Thoracic aorta (tissue), 2 donors: ENCODE data around the gene C1QTNF4. TPM values are rescaled to one million over a fixed set of nuclear protein-coding genes. Genes with fewer than 3 reads are reported as not detected.
"Not testable (repeated sequence)": the region's sequence is repeated elsewhere in the genome, so short reads cannot be mapped to it uniquely, and the experiment has no call there.

ENCODE experiments used
- ATAC-seq: fragments of 150-250 bp; one replicate; pipeline ENCODE4 v1.8.0; 2017; ENCODE audit warnings: low read depth; ENCODE audit not compliant: insufficient number of reproducible peaks, low FRiP score
- DNase-seq: peaks from one replicate; pipeline ENCODE4 v3.0.0-alpha.2; 2020; ENCODE audit warnings: low spot score
- H3K27ac ChIP-seq, 2 donors: fragments of 200-600 bp; sonication (generic); 1 replicate in 1 of 2; 2 replicates in 1 of 2; pipeline ENCODE4 v1.5.1; 2016; ENCODE audit warnings: mild to moderate bottlenecking in 2 of 2, moderate library complexity in 2 of 2
- H3K27me3 ChIP-seq: fragments of 200-600 bp; sonication (generic); replicated peaks from 2 replicates; pipeline ENCODE4 v1.6.0; 2016; ENCODE audit warnings: mild to moderate bottlenecking; ENCODE audit not compliant: insufficient read depth
- H3K36me3 ChIP-seq: fragments of 200-600 bp; sonication (generic); one replicate; pipeline ENCODE4 v1.5.1; 2016
- H3K4me1 ChIP-seq, 2 donors: fragments of 200-600 bp; sonication (generic); 1 replicate in 1 of 2; 2 replicates in 1 of 2; pipeline versions ENCODE4 v1.5.1 to v1.6.0; 2016; ENCODE audit warnings: low read depth in 2 of 2, mild to moderate bottlenecking in 1 of 2; ENCODE audit not compliant: control insufficient read depth in 1 of 2
- H3K4me3 ChIP-seq: fragments of 200-600 bp; sonication (generic); 2 replicates; pipeline ENCODE4 v1.5.1; 2016; ENCODE audit warnings: mild to moderate bottlenecking
- H3K9me3 ChIP-seq: fragments of 200-600 bp; sonication (generic); 2 replicates; pipeline ENCODE4 v1.5.1; 2016
- CTCF ChIP-seq: fragments of 200-600 bp; sonication (generic); IDR thresholded peaks from one replicate; pipeline ENCODE4 v1.5.1; 2019; ENCODE audit warnings: antibody characterized with exemption
- total RNA-seq, 2 donors: library from RNA; depleted of rRNA; stranded (reverse); fragments of >200 nt; gene quantifications; one replicate each; pipeline versions ENCODE4 v1.1.0 to v1.2.3, GENCODE V29; 2016

C1QTNF4 gene
- total RNA-seq, 2 donors from 2014 or later, result 2.0 to 2.8 TPM

GRCh38 chr11:47569646-47570045 lies 24.6 kb downstream of the C1QTNF4 start:
- no peaks in the 10 kb centered on the region for H3K27me3 ChIP-seq
- no peak for TF ChIP-seq CTCF
- H3K4me3 ChIP-seq, result no peak overlapping the region
- DNase-seq (no peak), ATAC-seq (no peak)
- no peaks in the 10 kb centered on the region for H3K9me3 ChIP-seq
- peaks cover 3 to 20% of the 10 kb centered on the region in 2 donors for H3K4me1 ChIP-seq
- no peak overlapping the region for H3K27ac ChIP-seq
- peaks cover 20% of the 10 kb centered on the region for H3K36me3 ChIP-seq

GRCh38 chr11:47566149-47566698 lies 28.0 kb downstream of the C1QTNF4 start:
- H3K36me3 ChIP-seq, result no peaks in the 10 kb centered on the region
- H3K4me1 ChIP-seq, result peaks cover 3 to 25% of the 10 kb centered on the region in 2 donors
- TF ChIP-seq CTCF, result no peak
- ATAC-seq (no peak), DNase-seq (no peak)
- peak overlapping the region; percentile 98 for H3K4me3 ChIP-seq
- peak overlapping the region; percentile 39 to 67 for H3K27ac ChIP-seq
- H3K9me3 ChIP-seq, result no peaks in the 10 kb centered on the region
- no peaks in the 10 kb centered on the region for H3K27me3 ChIP-seq

GRCh38 chr11:47565340-47566148 lies 28.7 kb downstream of the C1QTNF4 start, which contains the start of gene PTPMT1:
Gene PTPMT1, plus strand, starts transcription at chr11:47565599. Its CDS starts 24 bp downstream, at chr11:47565623.
- Histone ChIP-seq H3K36me3 (no peaks in the 10 kb centered on the region), H3K27me3 (no peaks in the 10 kb centered on the region), H3K4me1 (peaks cover 3 to 25% of the 10 kb centered on the region in 2 donors), H3K27ac (peak within 1 kb of the TSS; percentile 39 to 67), H3K4me3 (peak within 1 kb of the TSS; percentile 98), H3K9me3 (no peaks in the 10 kb centered on the region)
- DNase-seq (no peak), ATAC-seq (peak; percentile 70)
- no peak for TF ChIP-seq CTCF

GRCh38 chr11:47564933-47565339 lies 29.3 kb downstream of the C1QTNF4 start:
- Histone ChIP-seq H3K36me3 (no peaks in the 10 kb centered on the region), H3K27ac (peak overlapping the region; percentile 39 to 67), H3K4me1 (peaks cover 3 to 25% of the 10 kb centered on the region in 2 donors), H3K4me3 (peak overlapping the region; percentile 98), H3K9me3 (no peaks in the 10 kb centered on the region), H3K27me3 (no peaks in the 10 kb centered on the region)
- ATAC-seq (no peak), DNase-seq (no peak)
- no peak for TF ChIP-seq CTCF

- H3K36me3 ChIP-seq, H3K27me3 ChIP-seq, H3K4me3 ChIP-seq, ATAC-seq, H3K9me3 ChIP-seq, DNase-seq, H3K27ac ChIP-seq: not testable (repeated sequence)
- peaks cover 3 to 25% of the 10 kb centered on the region in 2 donors for H3K4me1 ChIP-seq
Measured at GRCh38 chr11:47564366-47564765, 29.8 kb downstream of the C1QTNF4 start.

- H3K4me3 ChIP-seq, H3K36me3 ChIP-seq, H3K27me3 ChIP-seq, ATAC-seq, H3K9me3 ChIP-seq, DNase-seq, H3K27ac ChIP-seq: not testable (repeated sequence)
- peaks cover 3 to 25% of the 10 kb centered on the region in 2 donors for H3K4me1 ChIP-seq
Measured at GRCh38 chr11:47562393-47562792, 31.8 kb downstream of the C1QTNF4 start.
